Body of pancreas (tissue), 4 donors: ENCODE data around the gene SNX27. TPM values are rescaled to one million over a fixed set of nuclear protein-coding genes. Genes with fewer than 3 reads are reported as not detected.
"Not testable (repeated sequence)": the region's sequence is repeated elsewhere in the genome, so short reads cannot be mapped to it uniquely, and the experiment has no call there.

Experiments used
- ATAC-seq: fragments of 150-250 bp; one replicate; pipeline ENCODE4 v1.9.1; 2016
- DNase-seq, 4 donors: peaks; one replicate each; pipeline ENCODE4 v3.0.0-alpha.2; 2019
- H3K27ac ChIP-seq, 4 donors: fragments of 200-600 bp; sonication (generic); 1 replicate in 3 of 4; 2 replicates in 1 of 4; pipeline versions ENCODE4 v1.5.1 to v1.6.1; 2016 to 2019; ENCODE audit warnings: mild to moderate bottlenecking in 1 of 4, mixed read lengths in 1 of 4, moderate library complexity in 1 of 4
- H3K27me3 ChIP-seq, 2 donors: fragments of 200-600 bp; sonication (generic); one replicate each; pipeline ENCODE4 v1.6.0; 2016; ENCODE audit warnings: mild to moderate bottlenecking in 1 of 2
- H3K36me3 ChIP-seq, 2 donors: fragments of 200-600 bp; sonication (generic); replicated peaks in 1 of 2; 2 replicates each; pipeline ENCODE4 v1.5.1; 2016; ENCODE audit warnings: low read depth in 2 of 2; ENCODE audit not compliant: insufficient read depth in 1 of 2
- H3K4me1 ChIP-seq: fragments of 200-600 bp; sonication (generic); one replicate; pipeline ENCODE4 v1.6.0; 2016
- H3K4me3 ChIP-seq, 2 donors: fragments of 200-600 bp; sonication (generic); 1 replicate in 1 of 2; 2 replicates in 1 of 2; pipeline ENCODE4 v1.5.1; 2016 to 2019
- H3K9me3 ChIP-seq, 3 donors: fragments of 200-600 bp; sonication (generic); 1 replicate in 2 of 3; 2 replicates in 1 of 3; pipeline ENCODE4 v1.5.1; 2016
- POLR2A ChIP-seq, 3 donors: fragments of 450-650 bp; IDR thresholded peaks; one replicate each; pipeline ENCODE4 v1.6.1; 2016; ENCODE audit warnings: antibody characterized with exemption in 3 of 3, mild to moderate bottlenecking in 2 of 3
- WGBS, 2 donors: methylation state at CpG; one replicate each; pipeline ENCODE4 v1.1.5; 2017; 5-methylcytosine and 5-hydroxymethylcytosine counted together
- intact Hi-C: fragments of 100-400 bp; cut with DNase I; formaldehyde crosslinking; loops from one replicate; pipeline ENCODE4 v1.15.1; 2023
- total RNA-seq, 2 donors: library from RNA; depleted of rRNA; stranded (reverse); fragments of >200 nt; gene quantifications; one replicate each; pipeline ENCODE4 v1.1.0, GENCODE V29; 2016
- TF ChIP-seq, protein P1 (sequence below), 7 experiments: fragments of 450-650 bp in 4 of 7; fragments of 200-600 bp in 3 of 7; sonication (generic) in 3 of 7; IDR thresholded peaks; one replicate each; pipeline ENCODE4 v1.5.1; 2016 to 2019; ENCODE audit warnings: antibody characterized with exemption in 7 of 7

Gene SNX27
- total RNA-seq, 2 donors from 2014 or later: 22.3 to 25.7 TPM

DNA sequence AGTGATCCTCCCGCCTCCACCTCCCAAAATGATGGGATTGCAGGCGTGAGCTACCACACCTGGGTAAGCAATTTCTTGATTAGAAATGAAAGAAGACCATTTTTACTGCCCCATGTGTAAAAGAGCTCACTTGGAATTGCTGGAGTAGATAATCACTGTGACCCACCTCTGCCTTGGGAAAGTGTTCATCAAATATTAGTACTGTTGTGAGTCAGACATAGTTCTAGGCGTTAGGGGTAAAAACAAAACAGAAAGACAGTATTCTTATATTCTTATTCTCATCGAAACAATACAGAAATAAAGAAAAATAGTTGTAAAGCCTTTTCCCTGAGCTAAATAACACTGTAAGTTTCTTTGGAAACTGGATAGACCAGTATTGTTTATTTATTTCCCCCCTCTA lies 68.5 kb downstream of the SNX27 start:
- no peaks in the 10 kb centered on the region for H3K36me3 ChIP-seq
- H3K27me3 ChIP-seq: no peaks in the 10 kb centered on the region
- no peak for TF ChIP-seq POLR2A (IDR thresholded peaks at IDR 0.05)
- TF ChIP-seq, protein P1, sequence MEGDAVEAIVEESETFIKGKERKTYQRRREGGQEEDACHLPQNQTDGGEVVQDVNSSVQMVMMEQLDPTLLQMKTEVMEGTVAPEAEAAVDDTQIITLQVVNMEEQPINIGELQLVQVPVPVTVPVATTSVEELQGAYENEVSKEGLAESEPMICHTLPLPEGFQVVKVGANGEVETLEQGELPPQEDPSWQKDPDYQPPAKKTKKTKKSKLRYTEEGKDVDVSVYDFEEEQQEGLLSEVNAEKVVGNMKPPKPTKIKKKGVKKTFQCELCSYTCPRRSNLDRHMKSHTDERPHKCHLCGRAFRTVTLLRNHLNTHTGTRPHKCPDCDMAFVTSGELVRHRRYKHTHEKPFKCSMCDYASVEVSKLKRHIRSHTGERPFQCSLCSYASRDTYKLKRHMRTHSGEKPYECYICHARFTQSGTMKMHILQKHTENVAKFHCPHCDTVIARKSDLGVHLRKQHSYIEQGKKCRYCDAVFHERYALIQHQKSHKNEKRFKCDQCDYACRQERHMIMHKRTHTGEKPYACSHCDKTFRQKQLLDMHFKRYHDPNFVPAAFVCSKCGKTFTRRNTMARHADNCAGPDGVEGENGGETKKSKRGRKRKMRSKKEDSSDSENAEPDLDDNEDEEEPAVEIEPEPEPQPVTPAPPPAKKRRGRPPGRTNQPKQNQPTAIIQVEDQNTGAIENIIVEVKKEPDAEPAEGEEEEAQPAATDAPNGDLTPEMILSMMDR (IDR thresholded peaks at IDR 0.05): no peak
- intact Hi-C loops: no loop called here
- no peaks in the 10 kb centered on the region for H3K9me3 ChIP-seq
- H3K27ac ChIP-seq: no peak overlapping the region
- DNase-seq (no peak), ATAC-seq (no peak)
- 60 to 82% methylated on average over 4 of the region's 4 CpGs for whole genome bisulfite sequencing, 2 donors
- H3K4me3 ChIP-seq: no peak overlapping the region
- H3K4me1 ChIP-seq: no peaks in the 10 kb centered on the region

DNA sequence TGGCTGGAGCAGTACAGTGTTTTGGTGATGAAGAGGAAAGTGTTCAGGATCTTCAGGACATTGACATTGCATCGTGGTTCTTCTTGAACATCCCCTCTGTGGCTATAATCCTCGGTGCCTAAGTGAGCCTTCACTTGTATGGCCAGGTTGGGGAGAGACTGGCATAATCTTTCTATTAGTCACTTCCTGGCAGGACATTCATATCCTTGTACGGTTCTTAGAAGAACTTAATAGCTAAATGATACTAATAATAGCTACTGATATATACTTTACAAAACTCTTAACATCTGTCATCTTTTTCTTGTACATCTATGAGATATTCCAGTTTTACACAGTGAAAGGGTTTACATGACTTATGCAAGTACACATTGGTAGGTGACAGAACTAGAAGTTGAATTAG lies 69.0 kb downstream of the SNX27 start:
- 58 to 73% methylated on average over 3 of the region's 3 CpGs for WGBS, 2 donors
- no peak for ATAC-seq
- H3K4me1 ChIP-seq: no peaks in the 10 kb centered on the region
- H3K27me3 ChIP-seq: no peaks in the 10 kb centered on the region
- H3K27ac ChIP-seq: no peak overlapping the region
- intact Hi-C loops: no loop called here
- DNase-seq: no peak
- TF ChIP-seq POLR2A (IDR thresholded peaks at IDR 0.05): no peak
- TF ChIP-seq, protein P1 (IDR thresholded peaks at IDR 0.05): no peak
- no peaks in the 10 kb centered on the region for H3K36me3 ChIP-seq
- H3K4me3 ChIP-seq: no peak overlapping the region
- no peaks in the 10 kb centered on the region for H3K9me3 ChIP-seq

DNA sequence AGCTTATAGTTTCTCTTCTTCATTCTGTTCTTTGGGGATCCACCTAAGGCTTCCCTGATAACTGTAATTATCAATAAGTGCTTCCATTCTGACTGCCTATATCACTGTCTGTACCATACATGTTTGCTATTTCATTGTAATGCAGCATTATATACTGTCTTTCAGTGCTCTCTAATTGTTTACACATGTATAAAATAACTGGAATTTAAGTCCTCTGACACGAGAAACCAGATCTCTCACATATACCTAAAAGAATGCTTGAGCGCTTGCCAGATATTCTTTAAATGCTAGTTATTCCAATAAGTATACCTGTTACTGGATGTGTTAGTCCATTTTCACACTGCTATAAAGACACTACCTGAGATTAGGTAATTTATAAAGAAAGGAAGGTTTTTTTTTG lies 70.1 kb downstream of the SNX27 start:
- TF ChIP-seq, protein P1 (IDR thresholded peaks at IDR 0.05): no peak
- no peak for TF ChIP-seq POLR2A (IDR thresholded peaks at IDR 0.05)
- WGBS, 2 donors: 89 to 92% methylated on average over 2 of the region's 2 CpGs
- Histone ChIP-seq H3K27me3 (no peaks in the 10 kb centered on the region), H3K4me1 (no peaks in the 10 kb centered on the region), H3K36me3 (peaks cover 0 to 5% of the 10 kb centered on the region in 2 donors), H3K9me3 (no peaks in the 10 kb centered on the region), H3K27ac (no peak overlapping the region), H3K4me3 (no peak overlapping the region)
- intact Hi-C loops: no loop called here
- ATAC-seq (no peak), DNase-seq (no peak)

DNA sequence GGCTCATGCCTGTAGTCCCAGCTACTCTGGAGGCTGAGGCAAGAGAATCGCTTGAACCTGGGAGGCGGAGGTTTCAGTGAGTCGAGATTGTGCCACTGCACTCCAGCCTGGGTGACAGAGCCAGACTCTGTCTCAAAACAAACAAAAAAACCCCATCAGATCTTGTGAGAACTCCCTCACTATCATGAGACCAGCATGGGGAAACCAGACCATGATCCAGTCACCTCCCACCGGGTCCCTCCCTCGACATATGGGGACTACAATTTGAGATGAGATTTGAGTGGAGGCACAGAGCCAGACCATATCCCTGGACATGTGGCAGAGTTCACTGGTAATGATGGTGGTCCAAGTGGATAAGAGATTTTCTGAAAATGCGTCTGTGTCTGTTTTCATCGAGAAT lies 71.1 kb downstream of the SNX27 start:
- H3K27ac ChIP-seq, intact Hi-C loops, H3K4me3 ChIP-seq, H3K4me1 ChIP-seq, DNase-seq, H3K9me3 ChIP-seq, ATAC-seq, H3K27me3 ChIP-seq, H3K36me3 ChIP-seq: not testable (repeated sequence)
- 94 to 95% methylated on average over 7 of the region's 7 CpGs for WGBS, 2 donors

DNA sequence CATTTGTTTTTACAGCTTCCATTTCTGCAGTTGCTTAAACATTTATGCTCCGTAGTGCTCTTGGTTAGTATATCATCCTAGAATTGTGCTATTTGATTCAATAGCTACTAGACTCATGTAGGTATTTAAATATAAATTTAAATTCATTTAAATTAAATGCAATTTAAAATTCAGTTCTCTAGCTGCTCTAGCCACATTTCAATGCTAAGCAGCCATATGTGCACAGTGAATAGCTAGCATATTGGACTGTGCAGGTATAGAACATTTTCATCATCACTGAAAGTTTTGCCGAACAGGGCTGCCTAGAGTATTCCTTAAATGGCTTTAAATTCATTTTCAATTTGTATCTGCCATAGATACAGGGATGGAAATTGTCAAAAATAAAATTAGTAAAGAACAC lies 72.3 kb downstream of the SNX27 start:
- no peaks in the 10 kb centered on the region for H3K9me3 ChIP-seq
- ATAC-seq: no peak
- H3K4me1 ChIP-seq: no peaks in the 10 kb centered on the region
- 97% methylated on average over 2 of the region's 2 CpGs for WGBS, 2 donors
- no peak for TF ChIP-seq POLR2A (IDR thresholded peaks at IDR 0.05)
- TF ChIP-seq, protein P1 (IDR thresholded peaks at IDR 0.05): no peak
- no peak for DNase-seq
- intact Hi-C loops: no loop called here
- H3K27ac ChIP-seq: no peak overlapping the region
- no peak overlapping the region for H3K4me3 ChIP-seq
- no peaks in the 10 kb centered on the region for H3K27me3 ChIP-seq
- peaks cover 0 to 5% of the 10 kb centered on the region in 2 donors for H3K36me3 ChIP-seq
